ENCODE data around the gene OXNAD1.

Gene OXNAD1

DNA sequence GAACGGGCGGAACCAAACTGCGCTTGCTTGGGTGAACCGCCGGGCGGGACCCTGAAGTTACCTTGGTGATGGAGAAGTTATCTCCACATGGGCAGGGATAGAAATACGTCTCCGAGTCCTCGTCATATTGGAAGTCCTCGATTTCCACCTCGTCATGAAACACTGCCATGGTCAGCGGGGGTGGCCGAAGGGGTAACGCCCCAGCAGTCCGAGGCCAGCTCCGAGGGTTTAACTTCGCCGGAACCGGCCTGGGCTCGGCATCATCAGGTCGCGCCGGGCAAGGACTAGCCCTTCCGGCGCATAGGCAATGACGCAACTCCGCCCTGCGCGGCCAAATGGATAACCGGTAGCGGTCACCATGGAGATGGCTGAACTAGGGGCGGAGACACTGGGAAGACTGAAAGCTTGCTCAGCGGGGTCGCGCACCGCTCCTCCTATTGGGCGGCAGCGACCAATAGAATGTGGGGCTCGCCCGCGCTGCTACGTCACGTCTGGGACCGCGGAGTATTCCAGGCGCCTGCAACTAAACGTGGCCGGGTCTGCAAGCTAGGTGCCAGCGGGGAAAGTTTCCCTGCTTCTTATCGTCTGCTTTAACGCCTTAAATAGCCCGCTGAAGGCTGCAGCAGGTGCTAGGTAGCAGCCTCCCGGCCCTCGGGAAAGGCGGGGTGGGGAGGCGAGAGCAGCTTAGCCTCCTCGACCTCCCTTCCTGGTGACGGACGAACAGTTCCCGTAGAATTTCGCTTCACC, at the start of gene OXNAD1, which contains the start of gene DPH3:
Gene OXNAD1 (plus strand): TSS at position 505 of the 747 bp plus-strand sequence. CDS start 5,741 bp downstream, outside the sequence.
Gene DPH3 (minus strand): TSS at position 236 of the 747 bp plus-strand sequence. CDS start 67 bp downstream, at position 169.
- peak; percentile 100 for DNase-seq (ENCODE audit: low read depth, low spot score)

- no peak for DNase-seq (ENCODE audit: low read depth, low spot score)
Measured at GRCh38 chr3:16216373-16216935, 48.6 kb upstream of the OXNAD1 start.

DNA sequence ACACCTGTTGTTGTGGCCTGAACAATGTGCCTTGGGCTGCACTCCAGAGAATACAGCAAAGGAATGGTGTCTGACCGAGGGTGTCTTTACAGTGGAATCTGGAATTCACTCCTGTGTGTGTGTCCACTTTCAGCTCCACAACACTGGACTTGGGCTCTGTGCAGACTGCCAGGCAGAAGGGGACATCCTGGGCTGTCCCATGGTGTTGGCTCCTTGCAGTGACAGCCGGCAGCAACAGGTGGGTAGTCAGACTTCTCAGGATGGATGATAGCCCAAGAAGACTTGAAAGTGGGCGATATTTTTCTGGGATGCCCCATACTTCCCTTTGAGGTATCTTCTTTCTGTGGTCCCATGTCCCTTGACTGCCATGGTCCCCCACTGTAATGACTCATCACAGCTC, 45.2 kb upstream of the OXNAD1 start:
- no peak for DNase-seq (ENCODE audit: low read depth, low spot score)

GRCh38 chr3:16221990-16222389, 43.0 kb upstream of the OXNAD1 start:
- DNase-seq (ENCODE audit: low read depth, low spot score): no peak

DNA sequence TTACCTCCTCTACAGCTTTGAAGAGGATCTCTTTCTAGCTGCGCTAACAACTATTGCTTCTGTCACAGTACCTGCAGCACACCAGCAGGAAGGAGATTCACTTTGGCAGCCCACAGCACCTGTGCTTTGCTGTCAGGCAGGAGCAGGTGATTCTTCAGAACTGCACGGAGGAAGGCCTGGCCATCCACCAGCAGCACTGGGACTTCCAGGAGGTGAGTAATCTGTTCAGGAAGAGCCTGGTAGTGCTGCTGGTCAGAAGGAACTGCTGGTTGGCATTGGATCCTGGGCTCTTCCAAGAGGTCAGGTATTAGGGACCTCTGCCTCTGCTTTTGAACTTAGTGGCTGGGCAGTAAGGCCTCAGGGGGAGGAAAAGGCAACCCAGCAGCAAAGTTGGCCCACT, 42.5 kb upstream of the OXNAD1 start:
- DNase-seq (ENCODE audit: low read depth, low spot score): no peak

DNA sequence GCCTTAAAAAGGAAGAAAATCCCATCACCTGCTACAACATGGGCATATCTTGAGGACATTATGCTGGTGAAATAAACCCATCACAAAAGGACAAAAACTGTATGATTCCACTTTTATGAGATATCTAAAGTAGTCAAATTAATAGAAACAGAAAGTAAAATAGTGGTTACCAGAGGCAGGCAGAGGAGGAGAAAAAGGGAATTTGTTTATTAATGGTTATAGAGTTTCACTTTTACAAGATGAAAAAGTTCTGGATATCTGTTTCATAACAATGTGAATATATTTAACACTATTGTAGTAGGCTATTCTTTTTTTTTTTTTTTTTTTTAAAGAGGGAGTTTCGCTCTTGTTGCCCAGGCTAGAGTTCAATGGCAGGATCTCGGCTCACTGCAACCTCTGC, 40.7 kb upstream of the OXNAD1 start:
- DNase-seq (ENCODE audit: low read depth, low spot score): no peak

- no peak for DNase-seq (ENCODE audit: low read depth, low spot score)
Measured at GRCh38 chr3:16227566-16227965, 37.4 kb upstream of the OXNAD1 start.

- DNase-seq (ENCODE audit: low read depth, low spot score): no peak
Measured at GRCh38 chr3:16229681-16230080, 35.3 kb upstream of the OXNAD1 start.

GRCh38 chr3:16231983-16232382, 33.0 kb upstream of the OXNAD1 start:
- DNase-seq (ENCODE audit: low read depth, low spot score): no peak

GRCh38 chr3:16233806-16234205, 31.2 kb upstream of the OXNAD1 start:
- DNase-seq (ENCODE audit: low read depth, low spot score): no peak

DNA sequence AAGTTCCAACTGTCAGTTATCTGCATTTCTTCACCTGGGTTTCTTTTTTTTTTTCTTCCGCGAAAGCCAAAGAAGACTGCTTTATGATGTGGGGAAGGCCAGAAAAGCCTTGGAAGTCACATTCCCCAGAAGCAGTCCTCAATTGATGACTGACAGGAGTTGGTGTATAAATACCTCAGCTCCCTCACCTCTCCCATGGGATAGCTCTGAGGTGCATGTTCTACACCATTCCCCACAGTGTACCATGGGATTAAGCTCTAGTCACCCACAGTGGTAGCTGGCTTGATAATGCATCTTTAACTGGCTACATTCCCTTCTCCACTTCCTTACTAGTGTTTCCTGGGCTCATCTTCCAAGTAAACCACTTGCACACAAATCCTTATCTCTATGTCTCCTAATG, 30.7 kb upstream of the OXNAD1 start:
- peak; percentile 12 for DNase-seq (ENCODE audit: low read depth, low spot score)

- DNase-seq (ENCODE audit: low read depth, low spot score): no peak
Measured at GRCh38 chr3:16236030-16236639, 28.9 kb upstream of the OXNAD1 start.

- no peak for DNase-seq (ENCODE audit: low read depth, low spot score)
Measured at GRCh38 chr3:16236856-16237393, 28.1 kb upstream of the OXNAD1 start.

DNA sequence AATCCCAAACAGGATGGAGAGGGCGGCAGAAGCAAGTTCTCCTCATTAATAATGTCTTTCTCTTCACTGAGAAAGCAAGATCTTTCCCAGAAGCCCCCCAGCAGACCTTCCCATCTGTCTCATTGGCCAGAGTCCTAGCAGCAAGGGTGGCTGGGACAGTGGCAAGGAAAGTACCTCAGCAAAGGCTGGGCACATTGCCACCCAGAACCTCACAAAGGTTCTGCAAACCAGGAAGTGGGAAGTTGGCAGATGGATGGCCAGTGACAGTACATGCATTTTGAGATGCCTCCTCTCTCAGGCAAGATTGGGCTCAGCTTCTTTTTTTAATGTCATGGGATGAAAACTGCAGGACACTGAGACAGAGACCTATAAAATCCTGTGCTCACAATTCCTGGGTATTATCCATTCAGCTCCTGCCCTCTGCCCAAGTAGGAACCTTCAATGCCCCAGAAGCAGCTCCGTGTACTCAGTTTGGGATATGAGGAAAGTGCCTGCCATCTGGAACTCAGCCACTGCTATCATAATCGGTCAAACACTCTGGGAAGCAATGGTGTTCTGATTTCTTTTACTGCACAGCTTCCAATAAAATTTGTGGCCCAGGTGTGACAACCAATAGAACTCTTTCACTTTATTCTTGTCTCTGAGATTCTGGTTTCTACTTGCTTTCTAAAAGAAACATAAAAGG, 25.8 kb upstream of the OXNAD1 start:
- no peak for DNase-seq (ENCODE audit: low read depth, low spot score)

DNA sequence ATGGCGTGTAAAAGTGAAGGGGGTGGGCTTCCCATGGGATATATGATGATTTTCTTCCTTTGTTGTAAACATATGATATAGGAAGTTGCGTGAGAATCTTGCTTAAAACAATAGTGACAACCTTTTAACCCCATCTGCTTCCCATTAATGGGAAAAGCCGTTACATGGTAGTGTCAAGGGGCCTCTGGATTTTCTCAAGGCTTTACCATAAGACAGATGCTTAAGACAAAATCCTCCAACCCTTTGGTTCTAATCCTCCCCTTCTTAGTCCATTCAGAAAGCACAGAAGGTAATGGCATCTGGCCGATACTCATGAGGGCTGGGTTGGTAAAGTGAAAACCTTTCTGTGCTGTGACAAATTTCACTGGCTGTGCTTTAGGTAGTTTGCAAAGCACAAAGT, 25.2 kb upstream of the OXNAD1 start:
- peak; percentile 29 for DNase-seq (ENCODE audit: low read depth, low spot score)

- DNase-seq (ENCODE audit: low read depth, low spot score): no peak
Measured at GRCh38 chr3:16240229-16241023, 24.6 kb upstream of the OXNAD1 start.

DNA sequence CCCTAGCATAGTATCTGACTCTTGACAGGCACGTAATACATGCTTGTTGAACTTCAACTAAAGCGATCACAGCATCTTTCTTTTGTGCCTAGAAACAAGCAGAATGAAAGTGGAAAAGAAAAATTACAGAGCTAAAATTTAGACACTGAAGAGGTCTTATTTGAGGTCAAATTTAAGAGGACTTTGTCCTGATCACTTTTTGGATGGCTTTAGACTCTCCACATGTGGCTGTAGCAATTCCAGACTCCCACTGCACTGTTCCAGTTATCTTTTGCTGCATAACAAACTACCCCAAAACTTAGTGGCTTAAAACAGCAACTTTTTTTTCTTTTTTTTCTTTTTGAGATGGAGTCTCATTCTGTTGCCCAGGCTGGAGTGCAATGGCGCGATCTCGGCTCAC, 23.8 kb upstream of the OXNAD1 start:
- no peak for DNase-seq (ENCODE audit: low read depth, low spot score)

GRCh38 chr3:16242177-16242576, 22.8 kb upstream of the OXNAD1 start:
- DNase-seq (ENCODE audit: low read depth, low spot score): peak; percentile 46

DNA sequence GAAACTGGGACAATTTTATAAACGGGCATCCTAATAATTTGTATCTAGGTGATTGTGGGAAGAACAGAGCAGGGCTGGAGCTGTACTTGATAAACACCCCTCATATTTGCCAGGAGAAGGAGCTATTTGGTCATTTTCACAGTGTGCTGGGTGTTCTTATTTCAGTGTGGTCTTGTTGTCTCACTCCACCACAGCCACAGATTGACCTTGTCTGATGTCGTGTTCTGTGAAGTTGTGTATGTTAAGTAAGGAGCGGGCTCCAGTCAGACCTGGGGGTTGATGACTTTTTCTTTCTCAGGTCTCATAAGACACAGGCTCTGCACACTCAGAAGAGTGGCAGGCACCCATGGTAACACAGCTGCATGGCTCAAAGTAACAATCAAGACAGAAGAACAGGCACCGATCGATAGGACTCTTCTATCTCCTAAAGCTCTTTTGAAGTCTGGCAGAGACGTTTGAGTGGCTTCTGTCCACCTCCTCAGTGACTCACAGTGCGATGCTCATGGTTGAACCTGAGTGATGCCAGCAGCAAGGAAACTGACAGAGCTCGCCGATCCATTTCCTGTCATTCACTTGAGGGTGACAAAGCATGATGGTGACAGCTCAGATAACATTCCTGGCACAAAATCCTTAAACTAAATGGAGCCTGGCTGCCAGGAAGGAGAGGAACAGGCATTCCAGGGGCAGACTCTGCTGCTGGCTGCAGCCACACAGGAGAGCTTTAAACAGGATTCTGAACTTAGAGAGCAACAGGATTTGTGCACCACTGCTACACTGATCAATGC, 21.1 kb upstream of the OXNAD1 start:
- peak; percentile 40 for DNase-seq (ENCODE audit: low read depth, low spot score)

GRCh38 chr3:16245609-16246008, 19.4 kb upstream of the OXNAD1 start:
- DNase-seq (ENCODE audit: low read depth, low spot score): no peak

Data from ELF-1 (cell line).